ENCODE results near the gene INPP5D. TPM values are rescaled to one million over a fixed set of nuclear protein-coding genes. Genes with fewer than 3 reads are reported as not detected.
"Not testable (repeated sequence)": the region's sequence is repeated elsewhere in the genome, so short reads cannot be mapped to it uniquely, and the experiment has no call there.

The INPP5D gene
- total RNA-seq, 1 donor from 2014 or later = 6.2 TPM

- no peak for ATAC-seq
Observed at GRCh38 chr2:233094614-233095013, 34.5 kb downstream of the INPP5D start.

DNA sequence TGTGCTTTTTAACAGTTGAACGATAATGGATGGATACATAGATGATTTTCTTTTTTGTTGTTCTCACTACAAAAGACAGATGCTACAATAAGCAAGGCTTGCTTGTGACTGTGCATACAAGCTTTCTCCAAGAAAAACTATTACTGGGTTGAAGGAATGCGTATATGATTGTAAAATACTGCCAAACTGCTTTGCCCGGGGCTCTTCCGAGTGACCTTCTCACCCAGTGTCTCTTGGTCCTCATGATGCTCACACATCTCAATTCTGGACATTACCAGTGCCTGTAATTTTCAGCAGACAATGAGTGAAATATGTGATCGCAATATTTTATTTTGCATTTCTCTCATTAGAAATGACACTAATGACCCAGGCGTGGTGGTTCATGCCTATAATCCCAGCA, 35.9 kb downstream of the INPP5D start:
- ATAC-seq = no peak

DNA sequence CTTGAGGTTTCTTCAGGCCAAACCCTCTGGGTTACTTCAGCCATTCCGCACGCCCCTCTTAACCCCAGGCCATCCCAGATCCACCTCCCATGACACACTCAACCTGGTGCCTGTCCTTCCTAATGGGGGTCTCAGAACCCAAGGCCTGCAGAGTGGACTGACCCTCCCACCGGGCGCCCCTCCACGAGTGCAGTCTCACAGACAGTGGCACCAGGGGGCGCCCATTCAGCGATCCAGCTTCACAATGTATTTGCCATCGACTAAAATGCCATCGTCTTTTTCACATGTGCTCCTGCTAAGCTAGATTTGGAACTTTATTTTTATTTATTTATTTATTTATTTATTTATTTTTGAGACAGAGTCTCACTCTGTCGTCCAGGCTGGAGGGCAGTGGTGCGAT, 38.5 kb downstream of the INPP5D start:
- no peak for ATAC-seq

GRCh38 chr2:233099820-233100191, 39.7 kb downstream of the INPP5D start:
- not testable (repeated sequence) for ATAC-seq

- peak; percentile 65 for ATAC-seq
Observed at GRCh38 chr2:233100192-233100998, 40.3 kb downstream of the INPP5D start.

GRCh38 chr2:233101141-233101540, 41.0 kb downstream of the INPP5D start:
- ATAC-seq = no peak

DNA sequence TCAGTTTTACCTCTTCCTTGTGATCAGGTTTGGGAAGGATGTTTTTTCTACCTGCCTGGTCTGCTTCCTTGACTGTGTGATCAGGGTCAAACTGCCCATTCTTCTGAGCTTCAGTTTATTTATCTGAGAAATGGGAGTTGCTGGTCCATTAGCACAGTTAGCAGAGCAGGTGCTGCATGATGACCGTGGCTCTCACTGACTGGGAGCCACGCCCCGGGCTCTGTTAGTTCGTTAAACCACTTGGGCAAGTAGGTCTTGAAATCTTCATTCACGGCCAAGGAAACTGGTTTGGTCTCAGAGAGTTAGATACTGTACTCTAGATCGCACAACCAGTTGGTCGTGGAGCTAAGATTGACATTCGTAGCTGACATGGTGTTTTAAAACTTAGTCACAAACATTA, 41.7 kb downstream of the INPP5D start:
- ATAC-seq = peak; percentile 29

DNA sequence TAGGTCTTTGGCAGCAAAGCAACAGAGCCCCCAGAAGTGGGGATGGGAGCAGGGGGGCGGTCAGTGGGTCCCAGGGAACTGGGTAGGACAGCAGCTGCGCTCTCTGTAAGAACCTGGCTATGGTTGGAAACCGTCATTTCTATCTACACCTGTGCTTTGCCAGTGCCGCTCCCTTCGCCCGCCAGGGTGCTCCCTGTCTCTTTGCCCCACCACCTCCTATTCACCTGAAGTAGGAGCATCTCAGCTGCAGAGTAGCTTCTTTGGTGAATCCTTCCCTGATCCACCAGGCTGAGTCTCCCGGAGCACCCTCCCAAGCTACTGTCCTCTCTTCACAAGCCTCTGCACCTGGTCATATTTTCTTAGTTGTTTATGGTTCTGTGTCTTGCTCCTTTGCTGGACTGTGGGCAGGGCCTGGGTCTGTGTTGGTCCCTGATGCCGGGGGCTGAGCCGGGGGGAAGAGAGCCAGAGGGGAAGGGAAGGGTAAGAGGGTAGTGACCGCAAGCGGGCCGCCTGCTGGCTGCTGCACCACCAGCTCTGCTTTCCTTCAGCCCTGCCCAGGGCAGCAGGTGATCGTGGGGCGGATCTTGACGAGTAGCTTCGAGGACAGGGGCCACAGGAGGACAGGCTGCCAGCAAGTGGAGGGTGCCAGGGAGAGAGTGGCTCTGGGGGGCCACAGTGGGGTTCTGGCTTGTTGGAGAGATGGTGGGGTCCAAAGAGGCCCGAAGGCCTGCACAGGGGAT, 45.2 kb downstream of the INPP5D start:
- no peak for ATAC-seq

GRCh38 chr2:233105930-233106329, 45.8 kb downstream of the INPP5D start:
- no peak for ATAC-seq

DNA sequence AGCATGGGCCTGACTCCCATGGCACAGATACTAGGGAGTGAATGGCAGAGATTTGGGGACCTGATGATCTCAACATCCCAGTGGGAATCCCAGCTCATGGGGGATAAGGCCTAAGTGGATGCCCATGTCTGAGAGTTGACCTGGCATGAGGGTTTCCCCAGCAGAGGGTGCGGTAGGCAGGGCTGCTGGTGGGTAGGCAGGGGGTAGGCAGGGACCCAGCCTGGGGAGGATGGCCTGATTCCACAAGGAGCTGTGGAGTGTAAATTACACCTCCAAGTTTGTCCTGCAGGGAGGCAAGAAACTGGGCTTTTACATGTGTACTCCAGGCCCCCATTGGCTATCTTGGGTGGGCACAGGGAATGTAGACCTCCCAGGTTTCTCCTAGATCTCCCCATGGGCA, 46.9 kb downstream of the INPP5D start:
- ATAC-seq = no peak

DNA sequence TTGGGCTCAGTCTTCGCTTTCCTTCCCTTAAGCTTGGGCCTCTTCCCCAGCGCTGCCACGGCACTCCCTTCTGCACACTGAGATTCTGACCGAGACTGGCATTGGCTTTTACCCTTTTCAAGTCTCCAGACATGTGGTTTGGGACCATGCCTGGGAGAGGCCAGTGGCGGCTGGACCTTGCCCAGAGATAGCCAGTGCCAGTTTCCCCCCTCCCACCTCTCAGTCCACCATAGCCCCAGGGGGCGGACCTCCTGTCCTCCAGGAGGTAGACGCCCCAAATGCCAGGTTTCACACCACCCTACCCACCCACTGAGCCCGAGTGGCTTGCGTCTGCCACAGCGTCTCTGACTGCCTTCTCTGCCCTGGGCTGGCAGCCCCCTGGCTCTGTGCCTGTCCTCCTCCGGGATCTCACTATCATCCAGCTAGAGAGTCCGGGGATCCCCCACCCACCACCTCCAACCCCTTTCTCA, 47.7 kb downstream of the INPP5D start:
- ATAC-seq = peak; percentile 22

DNA sequence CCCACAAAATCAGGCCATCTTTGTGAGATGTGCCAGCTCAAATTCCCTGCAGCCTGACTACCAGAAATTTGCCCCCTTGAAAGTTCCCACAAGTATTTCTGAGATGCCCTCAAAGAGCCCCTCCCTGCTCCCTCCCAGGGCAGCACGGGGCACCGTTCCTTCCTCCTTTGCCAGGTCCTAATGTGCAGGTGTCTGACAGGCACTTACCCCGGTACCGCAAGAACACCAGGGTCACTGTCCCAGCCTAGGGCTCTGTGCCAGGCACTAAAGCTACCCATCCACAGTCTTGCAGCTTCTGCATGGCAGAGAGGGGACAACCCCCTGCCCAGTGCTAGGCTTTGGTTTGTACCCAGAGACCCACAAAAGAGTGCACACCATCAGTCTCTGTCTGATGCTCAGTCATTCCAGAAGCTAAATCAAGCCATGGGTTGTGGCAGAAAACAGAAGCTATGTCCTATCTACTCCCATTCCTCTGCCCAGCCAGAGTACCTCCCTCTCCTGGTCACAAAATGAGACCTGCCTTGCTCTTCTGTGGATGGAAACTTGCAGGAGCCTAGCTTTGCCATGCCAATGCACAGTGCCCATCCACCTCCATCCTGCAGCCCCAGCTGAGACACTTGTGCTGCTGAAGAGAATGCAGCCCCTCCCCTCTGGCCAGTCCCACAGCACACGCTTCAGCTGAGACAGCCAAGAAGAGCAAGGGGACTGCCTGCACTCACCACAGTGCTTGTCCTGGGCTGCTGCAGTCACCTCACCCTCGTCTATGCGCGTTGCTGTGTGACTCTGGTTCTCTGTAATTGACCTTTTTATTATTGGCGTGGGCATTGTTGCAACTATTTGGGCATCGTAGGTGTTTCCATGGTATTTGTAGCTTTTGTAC, 48.7 kb downstream of the INPP5D start:
- peak; percentile 7 for ATAC-seq

DNA sequence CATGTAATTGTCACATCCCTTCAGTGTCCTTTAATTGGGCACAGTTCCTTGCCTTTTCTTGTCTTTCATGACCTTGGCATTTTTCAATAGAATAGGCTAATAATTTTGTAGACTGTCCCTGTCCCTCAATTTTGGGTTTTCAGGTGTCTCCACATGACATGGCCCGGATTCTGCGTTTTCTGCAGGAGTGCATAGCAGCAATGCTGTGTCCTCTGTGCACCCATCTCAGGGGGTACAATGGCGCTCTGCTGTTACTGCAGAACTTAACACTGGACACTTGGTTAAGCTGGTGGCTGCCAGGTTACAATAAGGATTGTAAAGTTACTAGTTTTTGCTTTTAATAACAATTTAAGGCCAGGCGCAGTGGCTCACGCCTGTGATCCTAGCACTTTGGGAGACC, 51.3 kb downstream of the INPP5D start:
- ATAC-seq = no peak

DNA sequence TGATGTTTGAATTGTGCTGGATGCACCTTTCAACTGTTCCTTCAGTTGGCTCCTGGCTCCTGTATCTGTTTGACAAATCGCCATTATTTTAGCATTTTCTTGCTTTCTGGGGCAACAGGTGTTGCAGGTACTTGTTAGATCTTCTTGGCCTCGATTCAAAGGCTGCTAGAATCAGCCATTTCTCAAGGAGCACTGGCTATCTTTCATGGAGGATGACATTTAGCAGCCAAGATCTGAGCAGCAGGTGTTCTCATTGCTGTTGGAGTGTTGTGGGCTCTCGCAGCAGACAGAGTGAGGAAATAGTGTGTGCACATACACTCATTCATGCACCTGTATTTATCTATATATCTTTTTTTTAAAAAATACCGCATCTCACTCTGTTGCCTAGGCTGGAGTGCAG, 52.2 kb downstream of the INPP5D start:
- ATAC-seq = no peak

- no peak for ATAC-seq
Observed at GRCh38 chr2:233112776-233113452, 52.8 kb downstream of the INPP5D start.

DNA sequence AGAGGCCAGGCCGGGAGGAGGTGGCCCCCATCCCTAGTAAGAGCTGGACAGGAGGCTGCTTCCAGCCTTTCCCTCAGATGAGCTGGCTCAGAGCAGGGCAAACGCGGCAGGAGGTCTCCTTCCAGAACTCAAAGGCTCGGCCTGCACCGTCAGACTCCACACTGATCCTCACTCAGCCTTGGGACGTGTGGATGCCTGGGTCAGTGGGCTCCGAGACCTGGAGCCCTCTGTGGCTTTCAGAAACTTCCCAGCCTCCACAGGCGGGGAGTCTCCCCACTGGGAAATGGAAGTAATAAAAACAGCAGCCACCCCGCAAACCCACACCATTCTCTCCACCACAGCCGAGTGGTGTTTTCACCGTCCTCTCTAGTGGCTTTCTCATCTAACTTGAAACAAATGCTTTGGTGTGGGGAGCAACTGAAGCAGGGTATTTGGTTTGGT, 54.3 kb downstream of the INPP5D start:
- ATAC-seq = no peak

DNA sequence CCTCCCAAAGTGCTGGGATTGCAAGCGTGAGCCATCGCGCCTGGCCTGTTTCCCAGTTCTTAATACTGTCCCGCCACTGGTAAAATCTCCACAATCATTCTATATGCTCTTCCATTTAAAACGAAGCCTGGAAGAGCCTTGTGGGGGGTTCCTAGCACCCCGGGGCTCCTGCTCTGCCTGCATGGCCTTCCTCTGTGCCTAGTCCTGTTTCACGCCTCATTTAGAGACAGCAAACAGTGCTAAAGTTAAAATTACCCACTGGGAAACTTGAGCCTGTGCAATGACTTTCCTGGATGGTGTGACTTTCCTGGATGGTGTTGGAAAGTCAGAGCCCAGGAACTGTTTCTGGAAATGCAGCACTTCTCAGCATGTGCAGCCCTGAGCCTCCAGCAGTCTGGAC, 55.0 kb downstream of the INPP5D start:
- ATAC-seq = no peak

- ATAC-seq = no peak
Observed at GRCh38 chr2:233115741-233116140, 55.6 kb downstream of the INPP5D start.

DNA sequence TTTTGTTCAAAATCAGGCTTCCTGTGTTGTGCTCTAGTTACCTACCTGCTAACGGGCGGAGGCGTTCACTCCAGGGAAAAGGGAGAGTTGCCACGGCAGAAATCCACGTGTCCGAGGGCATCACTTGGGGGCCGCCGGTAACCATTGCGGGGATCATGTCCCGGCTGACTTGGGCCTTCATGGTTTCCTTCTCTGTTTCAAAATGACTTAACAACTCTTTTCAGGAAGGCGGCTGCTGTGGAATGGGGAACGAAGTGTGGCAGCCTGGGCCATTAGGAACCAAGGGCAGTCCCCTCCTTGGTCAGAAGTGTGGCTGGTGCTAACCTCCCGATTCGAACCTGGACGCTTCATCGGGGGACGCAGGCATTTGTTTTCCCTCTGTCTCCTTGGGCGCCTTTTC, 56.8 kb downstream of the INPP5D start:
- no peak for ATAC-seq

DNA sequence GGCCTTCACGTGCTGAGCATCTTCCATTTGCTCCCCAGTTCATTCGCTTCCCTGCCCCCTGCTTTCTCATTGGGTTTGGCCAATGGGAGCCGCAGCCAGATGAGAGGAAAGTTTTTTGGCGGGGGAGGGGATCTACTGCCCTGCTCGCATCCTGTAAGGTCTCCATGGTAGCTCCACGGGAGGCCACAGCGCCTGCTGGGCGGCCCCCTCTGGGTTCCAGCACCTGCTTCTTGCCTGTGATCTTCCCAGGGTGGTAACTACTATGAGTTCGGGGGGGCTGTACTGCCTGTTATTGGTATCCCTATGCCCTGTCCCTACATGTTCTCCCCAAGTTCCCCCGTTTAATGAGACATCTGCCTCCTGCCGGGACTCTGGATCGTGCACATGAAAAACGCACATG, 57.2 kb downstream of the INPP5D start:
- no peak for ATAC-seq

DNA sequence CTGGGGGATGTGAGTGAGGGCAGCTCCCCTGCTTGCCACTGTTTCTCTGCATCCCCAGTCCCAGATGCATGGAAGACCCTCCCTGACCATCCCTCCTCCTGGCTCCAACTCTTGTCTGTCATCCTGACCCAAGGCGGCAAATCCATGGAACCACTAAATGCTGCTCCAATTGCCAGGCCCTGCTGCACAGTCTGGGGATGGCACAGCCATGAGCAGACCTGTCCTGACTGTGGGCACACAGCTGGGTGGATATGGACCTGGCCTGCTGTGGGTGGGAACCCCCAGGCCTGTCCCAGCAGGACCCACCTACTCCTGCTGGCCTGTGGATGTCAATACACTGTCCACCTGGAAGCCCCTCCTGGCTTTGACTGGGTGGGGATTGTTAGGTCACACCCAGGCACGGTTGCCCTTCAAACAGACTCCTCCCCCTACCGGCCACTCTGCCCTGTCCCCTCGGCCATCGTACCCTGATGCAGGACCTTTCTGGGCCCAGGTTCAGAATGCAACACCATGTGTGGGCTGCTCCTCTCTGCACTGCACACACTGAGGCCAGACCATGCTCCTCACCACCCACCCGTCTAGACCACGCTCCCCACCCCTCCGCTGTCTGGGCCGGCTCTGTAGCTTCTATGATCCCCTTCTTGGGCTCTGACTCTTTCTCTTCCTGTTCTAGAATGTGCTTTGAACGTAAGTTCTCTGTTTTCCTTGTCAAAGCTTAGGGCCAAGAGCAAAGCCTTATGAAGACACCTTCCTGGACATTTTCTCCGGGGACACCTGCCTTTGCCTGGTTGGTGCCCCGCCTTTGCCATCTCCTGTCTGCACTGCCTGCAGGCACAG, 57.9 kb downstream of the INPP5D start:
- no peak for ATAC-seq

DNA sequence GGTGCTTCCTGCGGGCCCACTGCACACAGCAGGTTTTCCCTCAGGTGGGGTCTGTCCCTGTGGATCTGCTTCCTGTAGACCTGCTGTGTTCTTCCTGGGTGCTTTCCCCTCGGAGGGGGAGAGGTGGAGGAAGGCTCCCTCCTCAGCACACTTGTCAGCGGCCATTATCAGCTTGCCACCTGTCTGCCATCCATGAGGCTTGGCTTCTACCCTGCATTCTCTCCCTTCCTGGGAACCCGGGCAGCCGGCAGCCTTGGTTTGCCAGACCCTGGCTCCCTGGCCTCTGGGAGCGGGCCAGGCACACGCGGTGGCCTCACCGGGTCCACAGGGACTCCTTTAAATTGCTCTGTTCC, 58.5 kb downstream of the INPP5D start:
- ATAC-seq = no peak
